HG02759 (cell line): ENCODE measurements around the gene BYSL.

Experiments used
- ATAC-seq: cut with Tn5 transposase; IDR thresholded peaks from one replicate; pipeline ENCODE4 v1.9.1; 2021; ENCODE audit warnings: mild to moderate bottlenecking, moderate library complexity; ENCODE audit not compliant: unreplicated experiment

The BYSL gene, protein sequence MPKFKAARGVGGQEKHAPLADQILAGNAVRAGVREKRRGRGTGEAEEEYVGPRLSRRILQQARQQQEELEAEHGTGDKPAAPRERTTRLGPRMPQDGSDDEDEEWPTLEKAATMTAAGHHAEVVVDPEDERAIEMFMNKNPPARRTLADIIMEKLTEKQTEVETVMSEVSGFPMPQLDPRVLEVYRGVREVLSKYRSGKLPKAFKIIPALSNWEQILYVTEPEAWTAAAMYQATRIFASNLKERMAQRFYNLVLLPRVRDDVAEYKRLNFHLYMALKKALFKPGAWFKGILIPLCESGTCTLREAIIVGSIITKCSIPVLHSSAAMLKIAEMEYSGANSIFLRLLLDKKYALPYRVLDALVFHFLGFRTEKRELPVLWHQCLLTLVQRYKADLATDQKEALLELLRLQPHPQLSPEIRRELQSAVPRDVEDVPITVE

DNA sequence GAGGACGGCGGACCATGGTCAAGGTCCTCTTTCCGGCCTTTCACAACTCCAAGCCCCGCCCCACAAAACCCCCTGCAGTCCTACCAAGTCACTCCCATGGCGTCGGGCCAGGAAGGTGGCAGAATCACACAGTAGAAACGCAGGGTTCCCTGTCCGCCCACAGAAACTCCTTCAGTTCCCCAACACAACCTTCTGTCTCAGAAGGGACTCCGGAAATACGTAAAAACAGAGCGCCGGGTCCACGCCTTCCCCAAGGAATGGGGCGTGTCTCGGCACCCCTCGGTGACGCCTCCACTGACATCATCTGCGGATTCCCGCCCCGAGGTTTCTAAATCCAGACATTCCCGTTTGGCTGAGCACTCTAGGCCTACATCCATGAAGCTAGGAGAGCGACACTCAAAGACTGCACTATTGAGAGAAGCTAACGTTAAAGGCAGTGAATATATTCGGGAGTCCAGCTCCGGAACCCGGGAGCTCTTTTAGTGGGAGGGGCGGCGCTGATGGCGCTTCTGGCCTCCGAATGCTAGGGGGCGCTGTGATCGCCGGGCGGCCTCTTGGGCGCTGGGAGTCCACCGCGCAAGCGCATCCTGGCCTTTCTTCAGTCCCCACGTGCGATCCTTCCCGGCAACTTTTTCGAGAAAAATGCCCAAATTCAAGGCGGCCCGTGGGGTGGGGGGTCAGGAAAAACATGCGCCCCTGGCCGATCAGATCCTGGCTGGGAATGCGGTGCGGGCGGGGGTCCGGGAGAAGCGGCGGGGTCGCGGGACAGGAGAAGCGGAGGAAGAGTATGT is at the start of gene BYSL, which contains the start of gene MED20:
Gene BYSL, plus strand, starts transcription at position 579 of the 791 bp plus-strand sequence. Its CDS starts 64 bp downstream, at position 643.
Gene MED20, minus strand, starts transcription at position 219 of the 791 bp plus-strand sequence. Its CDS starts 121 bp downstream, at position 98.
- ATAC-seq, result peak; percentile 92

DNA sequence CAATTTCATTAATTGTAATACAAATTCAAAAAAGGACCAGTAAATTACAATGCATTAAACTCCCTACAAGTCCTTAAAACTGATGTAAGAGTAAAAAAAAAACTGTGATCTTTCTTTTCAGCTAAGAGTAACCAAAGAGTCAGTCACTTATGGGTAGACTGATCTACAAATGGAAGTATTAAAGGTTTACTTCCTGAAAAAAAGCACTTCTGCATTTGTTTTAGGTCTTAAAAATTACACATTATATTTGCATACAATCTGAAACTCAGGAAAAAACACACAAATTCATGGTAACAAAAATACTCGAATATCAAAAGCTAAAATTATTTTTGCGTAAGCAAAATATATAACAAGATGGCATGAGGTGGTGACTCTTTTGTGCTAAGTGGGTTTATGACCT is 49.6 kb upstream of the BYSL start:
- ATAC-seq, result no peak

DNA sequence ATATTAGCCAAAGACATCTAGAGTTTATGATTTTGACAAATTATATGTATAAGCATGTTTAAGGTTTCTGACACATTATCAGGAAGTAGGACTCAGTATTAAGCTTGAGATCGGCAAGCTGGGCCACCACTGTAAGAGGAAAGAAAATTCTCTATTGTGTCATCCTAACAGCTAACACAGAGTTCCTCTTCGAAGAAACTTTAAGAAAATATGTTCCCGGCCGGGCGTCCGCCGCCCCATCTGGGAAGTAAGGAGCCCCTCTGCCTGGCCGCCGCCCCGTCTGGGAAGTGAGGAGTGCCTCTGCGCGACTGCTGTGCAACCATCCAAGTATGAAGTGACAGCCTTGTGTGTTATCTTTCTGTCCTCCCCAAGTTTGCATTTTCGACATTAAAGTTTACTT is 49.2 kb upstream of the BYSL start:
- no peak for ATAC-seq

DNA sequence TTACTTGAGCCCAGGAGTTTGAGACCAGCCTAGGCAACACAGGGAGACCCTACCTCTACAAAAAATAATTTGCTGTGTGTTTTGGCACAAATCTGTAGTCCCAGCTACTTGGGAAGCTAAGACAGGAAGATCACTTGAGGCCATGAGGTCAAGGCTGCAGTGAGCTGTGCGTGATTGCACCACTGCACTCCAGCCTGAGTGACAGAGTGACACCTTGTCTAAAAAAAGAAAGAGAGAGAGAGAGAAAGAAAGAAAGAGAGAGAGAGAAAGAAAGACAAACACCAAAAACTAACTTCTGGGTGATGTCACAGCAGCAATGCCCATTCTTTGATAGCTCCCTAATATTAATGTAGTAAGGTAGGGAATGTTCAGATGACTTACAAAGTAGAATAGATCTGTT is 46.6 kb upstream of the BYSL start:
- no peak for ATAC-seq

DNA sequence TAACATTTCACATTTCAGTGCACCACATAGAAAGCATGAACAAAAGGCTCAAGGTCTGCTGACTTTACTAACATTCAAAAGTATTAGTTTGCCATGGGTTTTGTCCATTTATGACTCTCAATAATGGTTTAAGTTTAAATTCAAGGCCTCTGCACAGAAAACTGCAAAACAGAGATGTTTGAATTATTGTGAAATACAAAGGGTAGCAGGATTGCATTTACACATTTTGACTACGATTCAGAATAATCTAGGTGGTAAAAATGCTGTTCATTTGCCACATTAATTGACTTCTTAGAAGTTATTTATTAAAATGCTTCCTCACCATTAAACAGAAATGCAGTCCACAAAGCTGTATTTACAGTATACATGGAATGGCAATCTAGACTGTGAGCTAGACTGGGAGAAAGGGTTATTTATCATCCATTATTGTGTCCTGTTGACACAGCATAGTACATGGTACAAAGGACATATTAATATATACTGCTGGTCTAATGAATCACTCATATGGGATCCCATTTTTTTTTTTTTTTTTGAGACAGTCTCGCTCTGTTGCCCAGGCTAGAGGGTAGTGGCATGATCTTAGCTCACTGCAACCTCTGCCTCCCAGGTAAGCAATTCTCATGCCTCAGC is 44.1 kb upstream of the BYSL start:
- ATAC-seq, result no peak

DNA sequence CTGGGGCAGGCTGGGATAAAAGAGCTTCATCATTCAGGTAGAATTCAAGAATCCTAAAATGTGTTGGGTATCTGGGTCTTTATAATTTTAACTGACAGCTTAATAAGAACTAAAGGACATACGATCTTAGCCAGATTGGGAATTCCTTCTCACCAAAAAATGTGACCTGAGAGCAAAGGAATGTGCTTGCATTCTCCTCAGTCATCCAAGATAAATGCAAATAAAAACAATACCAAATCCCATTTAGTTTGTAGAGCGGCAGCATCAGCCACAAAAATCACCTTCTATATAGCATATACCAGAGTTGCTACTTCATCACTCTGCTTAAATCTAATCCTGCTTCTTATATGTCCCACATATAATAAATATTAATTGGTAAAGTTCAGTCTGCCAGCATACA is 43.1 kb upstream of the BYSL start:
- no peak for ATAC-seq

DNA sequence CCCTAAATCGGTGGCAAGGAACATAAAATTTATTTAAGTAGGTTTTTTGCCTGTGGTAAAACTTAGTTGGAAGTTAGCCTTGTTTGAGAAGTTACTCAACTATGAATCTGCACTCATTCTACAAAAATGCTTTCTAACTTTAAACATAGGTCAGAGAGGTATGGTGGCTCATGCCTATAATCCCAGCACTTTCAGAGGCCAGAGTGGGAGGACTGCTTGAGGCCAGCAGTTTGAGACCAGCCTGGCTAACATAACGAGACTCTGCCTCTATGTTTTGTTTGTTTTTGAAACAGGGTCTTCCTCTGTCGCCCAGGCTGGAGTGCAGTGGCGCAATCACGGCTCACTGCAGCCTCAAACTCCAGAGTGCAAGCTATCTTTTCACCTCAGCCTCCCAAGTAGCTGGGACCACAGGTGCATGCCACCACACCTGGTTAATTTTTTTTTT is 42.3 kb upstream of the BYSL start:
- no peak for ATAC-seq

DNA sequence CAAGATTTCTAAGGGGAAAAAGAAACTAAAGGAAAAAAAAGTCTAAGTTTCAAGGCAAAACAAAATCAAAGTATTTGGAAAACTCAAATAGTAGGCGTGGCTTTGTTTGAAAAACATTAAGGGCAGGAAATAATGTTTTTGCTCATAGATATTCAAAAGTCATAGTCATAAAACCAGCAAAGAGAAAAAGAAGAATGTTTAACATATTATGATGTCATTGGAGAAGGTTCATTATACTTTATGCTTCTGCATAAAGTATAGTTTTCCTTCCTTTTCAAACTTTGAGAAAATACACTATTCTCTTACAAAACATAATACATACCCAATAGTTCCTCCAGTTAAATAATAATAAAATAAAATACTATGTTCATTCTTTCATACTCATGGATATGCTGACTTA is 39.8 kb upstream of the BYSL start:
- ATAC-seq, result no peak

DNA sequence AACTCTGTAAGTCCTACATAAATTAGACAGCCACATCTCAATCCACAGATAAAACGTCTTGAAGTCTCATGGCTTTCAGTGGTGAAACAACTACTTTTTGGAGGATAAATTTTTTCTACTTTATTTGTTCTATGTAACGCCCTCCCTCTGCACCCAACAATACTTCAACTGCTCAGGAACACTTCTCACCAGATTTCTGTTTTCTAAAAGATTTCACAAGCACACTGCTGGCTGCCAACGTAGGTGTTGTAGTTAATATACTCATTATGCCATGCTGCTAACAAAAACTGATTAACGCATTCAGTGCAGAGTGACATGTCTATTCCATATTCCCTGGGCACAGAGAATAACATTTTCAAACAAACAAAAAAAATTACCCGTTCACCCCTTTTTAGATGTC is 36.3 kb upstream of the BYSL start:
- no peak for ATAC-seq

DNA sequence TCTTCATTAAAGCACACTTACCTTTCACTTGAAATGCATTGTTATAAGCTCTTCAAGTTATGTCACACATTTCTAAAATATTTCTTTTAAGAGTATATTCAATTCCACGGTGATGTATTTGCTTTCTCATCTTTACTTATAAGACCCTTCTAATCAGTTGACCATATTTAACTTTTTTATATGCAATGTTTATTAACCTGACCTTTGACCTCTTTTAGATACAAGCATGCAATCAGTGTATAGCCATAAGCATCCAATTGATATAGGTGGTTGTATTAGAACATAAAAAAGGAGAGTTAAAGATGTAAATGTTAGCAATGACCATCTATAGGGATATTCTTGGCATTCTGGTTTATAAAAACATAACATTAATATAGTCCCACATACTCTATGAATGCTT is 35.4 kb upstream of the BYSL start:
- ATAC-seq, result no peak

DNA sequence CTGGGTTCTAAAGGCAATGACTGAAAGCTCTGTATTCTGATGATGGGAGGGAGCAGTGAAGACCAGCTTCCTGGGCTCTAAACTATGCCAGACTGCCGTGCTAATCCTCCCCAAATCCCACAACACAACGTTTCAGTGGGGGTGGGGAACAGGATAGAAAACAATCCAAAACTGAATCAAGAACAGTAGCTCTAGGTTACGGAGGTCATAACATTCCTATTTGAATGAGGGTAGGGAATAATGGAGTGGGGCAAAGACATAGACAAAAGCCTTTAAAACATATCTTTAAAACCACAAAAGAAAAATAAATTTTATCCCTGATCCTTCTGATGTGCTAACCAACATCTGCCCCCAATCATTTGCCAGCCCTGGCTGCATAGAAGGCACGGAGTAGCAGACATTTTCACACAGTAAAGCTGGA is 34.0 kb upstream of the BYSL start:
- ATAC-seq, result no peak

DNA sequence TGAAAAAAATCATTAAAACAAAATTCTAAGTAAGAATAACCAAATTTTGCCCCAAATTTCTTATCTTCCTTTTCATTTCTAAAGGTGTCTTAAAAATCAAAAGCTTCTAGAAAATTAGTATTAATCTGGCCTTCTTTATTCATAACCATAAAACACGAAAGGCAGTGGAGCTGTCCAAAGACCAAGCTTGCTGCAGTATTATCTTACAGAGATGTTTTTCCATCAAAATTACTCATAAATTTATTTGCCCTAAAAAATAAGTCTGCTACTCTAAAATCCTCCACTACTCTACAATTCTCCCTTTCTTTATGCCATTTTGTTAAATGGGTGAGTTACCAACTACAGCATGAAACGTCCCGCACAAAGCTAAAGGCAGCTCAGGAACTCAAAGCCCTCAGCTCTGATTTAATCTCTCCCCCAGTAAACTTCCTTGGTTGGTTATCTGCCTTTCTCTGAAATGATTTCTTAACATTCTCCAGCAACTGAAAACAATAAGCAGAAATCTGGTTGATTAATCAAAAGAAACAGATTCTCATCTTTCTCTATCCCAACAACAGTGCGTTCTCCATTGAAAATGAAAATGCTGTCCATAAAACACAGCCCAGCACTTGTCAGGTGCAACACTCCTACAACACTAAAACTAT is 28.3 kb upstream of the BYSL start:
- ATAC-seq, result no peak

DNA sequence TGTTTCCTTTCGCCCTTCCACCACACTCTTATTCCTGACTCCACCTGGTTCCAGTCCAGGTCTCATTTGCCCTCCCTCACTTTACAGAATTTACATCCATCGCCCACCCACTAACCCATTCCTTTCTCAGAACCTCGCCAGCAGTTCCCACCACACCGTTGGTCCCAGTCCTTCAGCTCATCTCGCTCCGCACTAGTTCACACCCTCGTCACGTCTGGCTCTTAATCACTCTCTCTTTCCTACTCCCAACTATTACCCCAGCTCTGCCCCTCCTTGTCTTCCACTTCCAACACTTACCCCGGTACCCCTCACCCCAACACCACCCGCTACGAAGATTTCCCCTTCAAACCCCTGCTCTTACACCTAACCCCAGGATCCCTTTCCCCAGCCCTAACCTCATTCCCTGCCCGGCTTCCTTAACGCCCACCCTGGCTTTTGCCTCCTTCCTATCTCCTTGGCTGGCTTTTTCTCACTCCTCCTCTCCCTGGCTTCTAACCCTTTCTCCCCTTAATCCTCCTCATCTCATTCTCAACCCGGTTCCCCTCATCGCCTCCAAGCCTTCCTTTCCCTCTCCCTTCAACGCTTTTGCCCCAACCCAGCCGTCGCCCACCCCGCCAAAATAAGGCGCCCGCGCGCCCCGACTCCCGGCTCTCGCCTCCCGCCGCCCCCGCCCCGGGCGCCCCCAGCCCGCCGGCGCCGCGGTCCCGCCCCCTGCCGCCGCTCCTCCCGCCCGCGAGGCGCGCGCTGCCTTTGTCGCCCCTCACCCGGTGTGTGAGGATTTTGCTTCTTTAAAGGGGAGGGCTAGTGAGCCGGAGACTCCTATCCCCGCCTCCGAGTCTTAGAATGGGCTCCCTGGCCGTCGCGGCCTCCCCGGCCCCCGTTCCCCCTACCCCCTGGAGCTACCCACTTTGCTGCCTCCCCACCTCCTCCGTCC is 26.7 kb upstream of the BYSL start:
- ATAC-seq, result peak; percentile 33

DNA sequence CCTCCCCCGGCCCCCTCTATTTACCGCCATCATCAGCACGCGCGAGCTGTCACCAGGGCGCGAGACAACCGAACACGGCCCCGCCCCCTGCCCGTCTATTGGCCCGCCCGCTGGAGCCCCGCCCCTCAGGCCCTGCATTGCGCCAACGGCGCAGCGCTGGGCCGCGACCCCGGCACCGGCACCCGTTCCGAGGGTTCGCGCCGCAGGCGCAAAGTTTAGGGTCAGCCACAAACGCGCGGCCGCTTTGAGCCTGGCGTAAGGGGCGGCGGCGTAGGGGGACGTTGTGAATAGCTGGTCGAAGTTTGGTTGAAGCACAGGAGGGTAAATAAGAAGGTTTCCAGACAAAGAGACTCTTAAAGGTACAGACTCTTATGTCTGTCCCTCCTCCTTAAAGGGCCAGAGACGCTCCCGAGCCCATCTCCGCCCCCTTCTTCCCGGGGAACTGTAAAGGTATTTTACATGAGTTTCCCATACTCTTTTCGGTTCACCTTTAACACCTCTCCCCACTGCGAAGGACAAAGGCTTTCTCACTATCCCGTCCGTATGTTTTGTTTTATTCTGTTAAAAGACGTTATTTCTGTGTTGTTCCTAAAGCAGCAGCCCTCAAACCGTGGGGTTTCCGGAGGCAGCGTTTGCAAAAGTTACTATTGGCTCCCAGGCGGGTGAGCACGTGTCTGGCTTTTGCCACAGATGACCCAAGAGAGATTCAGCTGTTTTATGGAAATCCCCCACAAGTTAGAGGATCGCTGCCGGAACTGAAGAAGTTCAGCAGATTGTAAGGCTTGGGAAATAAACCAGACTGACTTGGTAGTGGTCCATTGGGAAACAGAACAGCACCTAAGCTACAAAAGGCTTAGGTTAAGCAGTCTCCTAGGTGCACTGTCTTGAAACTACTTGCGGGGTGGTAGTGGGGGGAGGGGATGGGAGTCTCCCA is 25.7 kb upstream of the BYSL start, which contains the start of gene USP49:
Gene USP49, minus strand, starts transcription at position 76 of the 934 bp plus-strand sequence. CDS start 88,392 bp downstream, outside the sequence.
- ATAC-seq, result peak; percentile 89

DNA sequence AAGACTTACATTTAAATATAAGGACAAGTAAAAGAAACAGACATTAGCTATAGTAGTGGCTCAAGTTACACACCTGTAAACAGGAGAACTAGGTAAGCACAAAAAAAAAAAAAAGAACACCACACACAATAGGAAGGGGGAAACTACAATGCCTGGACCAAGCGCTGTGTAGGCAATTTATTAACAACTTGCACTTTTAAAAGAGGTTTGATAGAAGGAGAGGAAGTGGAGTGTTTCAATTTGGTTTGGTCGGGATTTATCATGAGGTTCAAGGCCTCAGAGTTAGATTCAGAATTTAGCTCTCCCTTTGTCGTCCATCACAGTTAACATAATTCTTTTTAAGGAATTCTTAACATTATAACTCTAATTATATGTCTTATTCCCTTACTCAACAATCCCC is 25.0 kb upstream of the BYSL start:
- no peak for ATAC-seq

DNA sequence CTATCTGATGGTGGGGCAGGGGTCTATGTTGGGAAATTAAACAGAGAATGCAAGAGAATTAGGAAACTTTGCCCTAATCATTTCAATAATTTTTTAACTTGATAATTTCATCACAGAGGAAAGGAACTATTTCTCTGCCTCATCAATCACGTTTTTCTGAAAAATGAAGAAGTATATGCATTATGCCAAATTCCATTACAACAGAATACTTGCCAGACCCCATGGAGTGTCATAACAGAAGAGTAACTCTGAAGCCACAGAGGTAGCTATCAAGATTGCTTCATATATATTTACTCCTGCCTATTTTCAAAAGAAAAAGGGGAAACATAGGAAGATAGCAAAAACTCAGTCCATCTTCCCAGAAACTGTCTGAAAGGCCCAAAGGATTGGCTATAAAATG is 20.4 kb upstream of the BYSL start:
- no peak for ATAC-seq

DNA sequence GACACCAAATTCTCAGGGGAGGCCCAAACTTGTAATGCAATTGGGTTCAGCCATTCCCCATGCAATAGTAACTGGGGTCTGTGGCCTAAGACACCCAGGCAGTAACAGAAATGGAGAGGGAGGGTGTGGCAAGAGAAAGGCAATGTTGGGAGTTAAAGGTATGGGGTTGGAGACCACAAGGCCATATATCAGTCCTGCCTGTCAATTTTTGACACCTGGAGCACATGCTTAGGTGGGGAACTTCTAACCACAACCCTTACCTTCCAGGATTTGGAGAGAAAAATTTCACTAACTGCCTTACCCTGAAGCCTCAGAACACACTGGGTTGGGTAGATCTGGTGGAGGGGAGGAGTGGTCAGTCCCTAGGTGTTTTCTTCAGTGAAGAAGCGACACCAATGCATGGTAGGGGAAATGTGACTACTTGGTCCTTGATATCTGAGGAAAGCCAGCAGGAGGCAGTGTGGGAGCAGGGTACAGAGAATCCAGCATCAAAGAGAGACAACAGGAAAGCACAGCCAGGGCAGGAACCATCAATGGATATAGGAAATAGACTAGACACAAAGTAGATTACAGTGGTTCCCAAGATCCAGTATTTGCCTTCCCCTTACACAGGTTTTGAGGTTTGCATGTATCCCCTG is 19.3 kb upstream of the BYSL start:
- no peak for ATAC-seq

DNA sequence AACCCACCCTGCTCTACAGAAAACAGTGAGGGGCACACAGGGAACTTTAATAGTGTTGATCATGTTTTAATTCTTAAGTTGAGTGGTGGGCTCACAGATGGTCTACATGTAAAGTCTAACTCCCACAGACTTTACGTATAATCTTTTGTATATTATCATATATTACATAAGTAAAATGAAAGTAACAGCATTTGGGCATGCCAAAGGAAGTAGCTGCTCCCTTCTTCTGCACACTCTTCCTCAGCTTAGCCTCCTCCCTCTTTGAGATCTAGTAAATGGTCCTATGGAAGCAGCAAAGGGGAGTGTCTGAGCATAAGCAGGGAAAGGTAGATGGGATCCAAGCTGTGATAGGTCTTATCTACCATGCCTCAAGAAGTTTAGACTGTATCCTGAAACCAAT is 11.6 kb upstream of the BYSL start:
- ATAC-seq, result no peak
